Astrocyte (in vitro differentiated cells and primary cell): ENCODE results near the gene MMEL1. TPM values are rescaled to one million over a fixed set of nuclear protein-coding genes. Genes with fewer than 3 reads are reported as not detected.

ENCODE experiments used
- DNase-seq: peaks from one replicate; pipeline ENCODE4 v3.0.0-alpha.2; 2010; ENCODE audit warnings: low read depth
- FAIRE-seq: peaks from 2 replicates; lab custom pipeline; 2011; peaks lifted over from hg19 to GRCh38; lab: Jason Lieb, UNC
- H2AFZ ChIP-seq: 2 replicates; pipeline ENCODE4 v1.6.0; 2012; ENCODE audit warnings: low read depth, low read length, inconsistent platforms
- H3K27ac ChIP-seq: 2 replicates; pipeline ENCODE4 v1.5.1; 2011; ENCODE audit warnings: low read depth, low read length, inconsistent platforms
- H3K27me3 ChIP-seq: 2 replicates; pipeline ENCODE4 v1.6.0; 2011; ENCODE audit warnings: low read length, inconsistent platforms; ENCODE audit not compliant: insufficient read depth
- H3K36me3 ChIP-seq: 2 replicates; pipeline ENCODE4 v1.5.1; 2011; ENCODE audit warnings: low read length, inconsistent platforms; ENCODE audit not compliant: insufficient read depth
- H3K4me1 ChIP-seq: 2 replicates; pipeline ENCODE4 v1.5.1; 2011; ENCODE audit warnings: low read length, inconsistent platforms; ENCODE audit not compliant: insufficient read depth
- H3K4me2 ChIP-seq: 2 replicates; pipeline ENCODE4 v1.6.0; 2012; ENCODE audit warnings: low read length, inconsistent platforms
- H3K4me3 ChIP-seq: 2 replicates; pipeline ENCODE4 v1.5.1; 2011; ENCODE audit warnings: low read depth, mild to moderate bottlenecking, low read length, inconsistent platforms; ENCODE audit not compliant: insufficient read depth
- H3K79me2 ChIP-seq: 2 replicates; pipeline ENCODE4 v1.6.0; 2012; ENCODE audit warnings: mild to moderate bottlenecking, low read length, inconsistent platforms; ENCODE audit not compliant: insufficient read depth
- H3K9ac ChIP-seq: 2 replicates; pipeline ENCODE4 v1.6.0; 2012; ENCODE audit warnings: mild to moderate bottlenecking, low read length, inconsistent platforms
- H3K9me3 ChIP-seq: 2 replicates; pipeline ENCODE4 v1.5.1; 2012; ENCODE audit warnings: low read depth, mild to moderate bottlenecking, low read length, inconsistent platforms; ENCODE audit not compliant: insufficient read depth
- H4K20me1 ChIP-seq: 2 replicates; pipeline ENCODE4 v1.6.0; 2012; ENCODE audit warnings: low read length, inconsistent platforms; ENCODE audit not compliant: insufficient read depth
- H3K27ac Mint-ChIP-seq: one replicate; pipeline ENCODE4 v1.8.0; 2021; ENCODE audit warnings: mild to moderate bottlenecking, mixed read lengths; ENCODE audit not compliant: unreplicated experiment
- H3K27me3 Mint-ChIP-seq: one replicate; pipeline ENCODE4 v1.8.0; 2021; ENCODE audit warnings: low read depth, mixed read lengths; ENCODE audit not compliant: unreplicated experiment
- H3K36me3 Mint-ChIP-seq: one replicate; pipeline ENCODE4 v1.8.0; 2021; ENCODE audit warnings: low read depth, mixed read lengths; ENCODE audit not compliant: unreplicated experiment
- H3K4me1 Mint-ChIP-seq: one replicate; pipeline ENCODE4 v1.8.0; 2021; ENCODE audit warnings: low read depth, mixed read lengths; ENCODE audit not compliant: unreplicated experiment
- H3K4me3 Mint-ChIP-seq: one replicate; pipeline ENCODE4 v1.8.0; 2021; ENCODE audit warnings: mild to moderate bottlenecking, moderate library complexity, mixed read lengths; ENCODE audit not compliant: unreplicated experiment
- H3K9me3 Mint-ChIP-seq: one replicate; pipeline ENCODE4 v1.8.0; 2021; ENCODE audit warnings: mild to moderate bottlenecking, mixed read lengths; ENCODE audit not compliant: unreplicated experiment
- EZH2 ChIP-seq: IDR thresholded peaks from 2 replicates; pipeline ENCODE4 v1.6.1; 2012; ENCODE audit warnings: mild to moderate bottlenecking, low read length, inconsistent platforms; ENCODE audit not compliant: insufficient read depth
- total RNA-seq: library from RNA; stranded (reverse); gene quantifications from 2 replicates; pipeline ENCODE4 v1.2.1, GENCODE V29; 2021
- TF ChIP-seq, protein P1 (sequence below): IDR thresholded peaks from 2 replicates; pipeline ENCODE4 v1.5.1; 2011; ENCODE audit warnings: low read depth, mild to moderate bottlenecking, inconsistent platforms, low read length, moderate library complexity; ENCODE audit not compliant: insufficient read depth

The MMEL1 gene
- total RNA-seq, 1 donor from 2014 or later: not detected

DNA sequence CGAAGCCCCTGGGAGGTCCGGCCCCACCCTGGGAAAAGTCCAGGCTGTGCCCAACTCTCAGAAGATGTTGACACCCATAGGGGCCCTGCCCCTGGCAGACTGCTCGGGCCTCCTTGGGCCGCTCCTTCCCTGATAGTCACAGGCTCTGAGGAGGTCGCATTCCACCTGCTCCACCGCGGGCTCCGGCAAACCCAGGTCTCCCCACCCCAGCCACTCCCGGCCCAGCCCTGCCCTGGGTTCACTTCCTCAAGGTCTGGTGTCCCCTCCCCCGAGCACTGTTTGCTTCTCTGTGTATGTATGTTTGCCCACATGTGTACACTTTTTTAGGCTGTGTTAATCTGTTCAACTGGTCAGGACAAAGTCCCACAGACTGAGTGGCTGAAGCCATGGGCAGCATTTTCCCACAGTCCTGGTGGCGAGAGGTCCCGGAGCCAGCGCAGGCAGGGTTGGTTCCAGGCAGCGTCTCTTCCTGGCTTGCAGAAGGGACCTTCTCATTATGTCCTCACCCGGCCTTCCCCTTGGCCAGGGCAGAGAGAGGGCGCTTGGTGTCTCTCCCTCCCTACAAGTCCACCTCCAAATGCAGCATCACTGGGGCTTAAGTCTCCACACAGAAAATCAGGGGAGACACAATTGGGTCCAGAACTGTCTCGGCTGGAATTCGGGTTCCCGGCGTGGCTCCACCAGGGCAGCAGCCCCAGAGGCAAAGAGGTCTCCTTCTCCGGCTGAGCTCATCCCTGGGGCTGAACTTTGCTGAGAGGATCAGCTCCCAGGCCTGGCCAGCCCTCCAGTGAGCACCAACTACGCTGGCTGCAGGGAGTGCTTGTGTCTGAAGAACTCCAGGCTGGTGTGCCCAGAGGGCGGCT is 56.8 kb downstream of the MMEL1 start:
- Mint-ChIP-seq H3K36me3 (no peaks in the 10 kb centered on the region), H3K9me3 (peaks cover 4% of the 10 kb centered on the region), H3K27ac (no peak overlapping the region), H3K27me3 (peaks cover 15% of the 10 kb centered on the region), H3K4me1 (peaks cover 3% of the 10 kb centered on the region), H3K4me3 (no peak overlapping the region)
- Histone ChIP-seq H3K9me3 (no peaks in the 10 kb centered on the region), H3K79me2 (no peaks in the 10 kb centered on the region), H2AFZ (no peak overlapping the region), H3K4me3 (no peak overlapping the region), H3K27ac (no peak overlapping the region), H3K4me2 (no peak overlapping the region), H3K9ac (no peak overlapping the region), H4K20me1 (no peaks in the 10 kb centered on the region), H3K27me3 (no peaks in the 10 kb centered on the region), H3K36me3 (no peaks in the 10 kb centered on the region), H3K4me1 (peaks cover 3% of the 10 kb centered on the region)
- FAIRE-seq: no peak
- no peak for DNase-seq
- no peak for TF ChIP-seq EZH2
- TF ChIP-seq, protein P1, sequence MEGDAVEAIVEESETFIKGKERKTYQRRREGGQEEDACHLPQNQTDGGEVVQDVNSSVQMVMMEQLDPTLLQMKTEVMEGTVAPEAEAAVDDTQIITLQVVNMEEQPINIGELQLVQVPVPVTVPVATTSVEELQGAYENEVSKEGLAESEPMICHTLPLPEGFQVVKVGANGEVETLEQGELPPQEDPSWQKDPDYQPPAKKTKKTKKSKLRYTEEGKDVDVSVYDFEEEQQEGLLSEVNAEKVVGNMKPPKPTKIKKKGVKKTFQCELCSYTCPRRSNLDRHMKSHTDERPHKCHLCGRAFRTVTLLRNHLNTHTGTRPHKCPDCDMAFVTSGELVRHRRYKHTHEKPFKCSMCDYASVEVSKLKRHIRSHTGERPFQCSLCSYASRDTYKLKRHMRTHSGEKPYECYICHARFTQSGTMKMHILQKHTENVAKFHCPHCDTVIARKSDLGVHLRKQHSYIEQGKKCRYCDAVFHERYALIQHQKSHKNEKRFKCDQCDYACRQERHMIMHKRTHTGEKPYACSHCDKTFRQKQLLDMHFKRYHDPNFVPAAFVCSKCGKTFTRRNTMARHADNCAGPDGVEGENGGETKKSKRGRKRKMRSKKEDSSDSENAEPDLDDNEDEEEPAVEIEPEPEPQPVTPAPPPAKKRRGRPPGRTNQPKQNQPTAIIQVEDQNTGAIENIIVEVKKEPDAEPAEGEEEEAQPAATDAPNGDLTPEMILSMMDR: no peak

DNA sequence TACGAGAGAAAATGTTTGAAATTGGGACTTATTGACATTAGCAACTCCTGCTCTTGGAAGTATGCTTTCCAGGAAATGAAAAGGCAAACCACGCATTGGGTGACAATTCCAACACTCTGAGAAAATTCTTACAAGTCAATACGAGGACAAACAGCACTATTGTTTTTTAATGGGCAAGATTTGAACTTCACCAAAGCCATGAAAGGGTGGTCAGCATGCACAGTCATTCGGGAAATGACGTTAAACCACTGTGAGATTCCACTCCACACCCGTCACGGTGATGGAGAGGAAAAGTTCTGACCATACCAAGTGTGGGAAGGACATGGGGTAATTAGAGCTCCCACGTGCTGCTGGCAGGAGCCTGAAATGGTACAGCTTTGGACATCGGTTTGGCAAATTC is 58.5 kb downstream of the MMEL1 start:
- FAIRE-seq (no peak), DNase-seq (no peak)
- TF ChIP-seq, protein P1: no peak
- no peak for TF ChIP-seq EZH2
- Histone ChIP-seq H3K9me3 (no peaks in the 10 kb centered on the region), H3K36me3 (no peaks in the 10 kb centered on the region), H3K9ac (no peak overlapping the region), H3K27me3 (no peaks in the 10 kb centered on the region), H3K4me2 (no peak overlapping the region), H3K27ac (no peak overlapping the region), H2AFZ (no peak overlapping the region), H3K4me3 (no peak overlapping the region), H3K4me1 (peaks cover 3% of the 10 kb centered on the region), H4K20me1 (no peaks in the 10 kb centered on the region), H3K79me2 (no peaks in the 10 kb centered on the region)
- Mint-ChIP-seq H3K4me3 (no peak overlapping the region), H3K9me3 (peaks cover 4% of the 10 kb centered on the region), H3K36me3 (no peaks in the 10 kb centered on the region), H3K27ac (no peak overlapping the region), H3K4me1 (peaks cover 3% of the 10 kb centered on the region), H3K27me3 (peaks cover 26% of the 10 kb centered on the region)
